ENCODE data around the gene RAB4B. TPM values are rescaled to one million over a fixed set of nuclear protein-coding genes. Genes with fewer than 3 reads are reported as not detected.

Gene RAB4B
- total RNA-seq, 1 experiment from 2014 or later = 29.7 TPM

DNA sequence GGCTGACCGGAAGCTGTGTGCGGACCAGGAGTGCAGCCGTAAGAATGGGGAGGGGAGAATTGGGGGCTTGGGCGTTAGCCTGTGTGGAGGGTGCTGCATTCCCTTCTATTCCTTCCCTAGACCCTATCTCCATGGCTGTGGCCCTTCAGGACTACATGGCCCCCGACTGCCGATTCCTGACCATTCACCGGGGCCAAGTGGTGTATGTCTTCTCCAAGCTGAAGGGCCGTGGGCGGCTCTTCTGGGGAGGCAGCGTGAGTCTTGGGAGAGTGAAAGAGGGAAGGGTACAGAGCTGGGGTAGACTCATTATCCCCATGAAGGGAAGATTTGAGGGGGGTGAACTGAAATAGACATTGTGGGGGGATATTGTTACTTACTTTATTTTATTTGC lies 2.4 kb upstream of the RAB4B start:
- H3K4me3 Mint-ChIP-seq = no peak overlapping the region
- TF ChIP-seq FOXP1 (CRISPR knock-in tag; IDR thresholded peaks at IDR 0.05; ENCODE audit: borderline replicate concordance) = no peak
- TF ChIP-seq, protein P1, sequence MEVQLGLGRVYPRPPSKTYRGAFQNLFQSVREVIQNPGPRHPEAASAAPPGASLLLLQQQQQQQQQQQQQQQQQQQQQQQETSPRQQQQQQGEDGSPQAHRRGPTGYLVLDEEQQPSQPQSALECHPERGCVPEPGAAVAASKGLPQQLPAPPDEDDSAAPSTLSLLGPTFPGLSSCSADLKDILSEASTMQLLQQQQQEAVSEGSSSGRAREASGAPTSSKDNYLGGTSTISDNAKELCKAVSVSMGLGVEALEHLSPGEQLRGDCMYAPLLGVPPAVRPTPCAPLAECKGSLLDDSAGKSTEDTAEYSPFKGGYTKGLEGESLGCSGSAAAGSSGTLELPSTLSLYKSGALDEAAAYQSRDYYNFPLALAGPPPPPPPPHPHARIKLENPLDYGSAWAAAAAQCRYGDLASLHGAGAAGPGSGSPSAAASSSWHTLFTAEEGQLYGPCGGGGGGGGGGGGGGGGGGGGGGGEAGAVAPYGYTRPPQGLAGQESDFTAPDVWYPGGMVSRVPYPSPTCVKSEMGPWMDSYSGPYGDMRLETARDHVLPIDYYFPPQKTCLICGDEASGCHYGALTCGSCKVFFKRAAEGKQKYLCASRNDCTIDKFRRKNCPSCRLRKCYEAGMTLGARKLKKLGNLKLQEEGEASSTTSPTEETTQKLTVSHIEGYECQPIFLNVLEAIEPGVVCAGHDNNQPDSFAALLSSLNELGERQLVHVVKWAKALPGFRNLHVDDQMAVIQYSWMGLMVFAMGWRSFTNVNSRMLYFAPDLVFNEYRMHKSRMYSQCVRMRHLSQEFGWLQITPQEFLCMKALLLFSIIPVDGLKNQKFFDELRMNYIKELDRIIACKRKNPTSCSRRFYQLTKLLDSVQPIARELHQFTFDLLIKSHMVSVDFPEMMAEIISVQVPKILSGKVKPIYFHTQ (CRISPR knock-in tag; IDR thresholded peaks at IDR 0.05) = no peak
- TF ChIP-seq, protein P2, sequence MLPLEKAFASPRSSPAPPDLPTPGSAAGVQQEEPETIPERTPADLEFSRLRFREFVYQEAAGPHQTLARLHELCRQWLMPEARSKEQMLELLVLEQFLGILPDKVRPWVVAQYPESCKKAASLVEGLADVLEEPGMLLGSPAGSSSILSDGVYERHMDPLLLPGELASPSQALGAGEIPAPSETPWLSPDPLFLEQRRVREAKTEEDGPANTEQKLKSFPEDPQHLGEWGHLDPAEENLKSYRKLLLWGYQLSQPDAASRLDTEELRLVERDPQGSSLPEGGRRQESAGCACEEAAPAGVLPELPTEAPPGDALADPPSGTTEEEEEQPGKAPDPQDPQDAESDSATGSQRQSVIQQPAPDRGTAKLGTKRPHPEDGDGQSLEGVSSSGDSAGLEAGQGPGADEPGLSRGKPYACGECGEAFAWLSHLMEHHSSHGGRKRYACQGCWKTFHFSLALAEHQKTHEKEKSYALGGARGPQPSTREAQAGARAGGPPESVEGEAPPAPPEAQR (CRISPR knock-in tag; IDR thresholded peaks at IDR 0.05) = no peak
- TF ChIP-seq, protein P3, sequence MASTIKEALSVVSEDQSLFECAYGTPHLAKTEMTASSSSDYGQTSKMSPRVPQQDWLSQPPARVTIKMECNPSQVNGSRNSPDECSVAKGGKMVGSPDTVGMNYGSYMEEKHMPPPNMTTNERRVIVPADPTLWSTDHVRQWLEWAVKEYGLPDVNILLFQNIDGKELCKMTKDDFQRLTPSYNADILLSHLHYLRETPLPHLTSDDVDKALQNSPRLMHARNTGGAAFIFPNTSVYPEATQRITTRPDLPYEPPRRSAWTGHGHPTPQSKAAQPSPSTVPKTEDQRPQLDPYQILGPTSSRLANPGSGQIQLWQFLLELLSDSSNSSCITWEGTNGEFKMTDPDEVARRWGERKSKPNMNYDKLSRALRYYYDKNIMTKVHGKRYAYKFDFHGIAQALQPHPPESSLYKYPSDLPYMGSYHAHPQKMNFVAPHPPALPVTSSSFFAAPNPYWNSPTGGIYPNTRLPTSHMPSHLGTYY (CRISPR knock-in tag; IDR thresholded peaks at IDR 0.05) = no peak
- TF ChIP-seq, protein P4, sequence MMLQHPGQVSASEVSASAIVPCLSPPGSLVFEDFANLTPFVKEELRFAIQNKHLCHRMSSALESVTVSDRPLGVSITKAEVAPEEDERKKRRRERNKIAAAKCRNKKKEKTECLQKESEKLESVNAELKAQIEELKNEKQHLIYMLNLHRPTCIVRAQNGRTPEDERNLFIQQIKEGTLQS (CRISPR knock-in tag; conservative IDR thresholded peaks at IDR 0.05) = no peak
- TF ChIP-seq, protein P5, sequence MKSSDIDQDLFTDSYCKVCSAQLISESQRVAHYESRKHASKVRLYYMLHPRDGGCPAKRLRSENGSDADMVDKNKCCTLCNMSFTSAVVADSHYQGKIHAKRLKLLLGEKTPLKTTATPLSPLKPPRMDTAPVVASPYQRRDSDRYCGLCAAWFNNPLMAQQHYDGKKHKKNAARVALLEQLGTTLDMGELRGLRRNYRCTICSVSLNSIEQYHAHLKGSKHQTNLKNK (CRISPR knock-in tag; IDR thresholded peaks at IDR 0.05) = no peak
- no peak for TF ChIP-seq SOX15 (CRISPR knock-in tag; IDR thresholded peaks at IDR 0.05)
- no peak for TF ChIP-seq CREB1 (CRISPR knock-in tag; IDR thresholded peaks at IDR 0.05)
- TF ChIP-seq OVOL2 (CRISPR knock-in tag; IDR thresholded peaks at IDR 0.05; ENCODE audit: borderline replicate concordance) = no peak
- no peak for TF ChIP-seq ZNF232 (CRISPR knock-in tag; IDR thresholded peaks at IDR 0.05)

DNA sequence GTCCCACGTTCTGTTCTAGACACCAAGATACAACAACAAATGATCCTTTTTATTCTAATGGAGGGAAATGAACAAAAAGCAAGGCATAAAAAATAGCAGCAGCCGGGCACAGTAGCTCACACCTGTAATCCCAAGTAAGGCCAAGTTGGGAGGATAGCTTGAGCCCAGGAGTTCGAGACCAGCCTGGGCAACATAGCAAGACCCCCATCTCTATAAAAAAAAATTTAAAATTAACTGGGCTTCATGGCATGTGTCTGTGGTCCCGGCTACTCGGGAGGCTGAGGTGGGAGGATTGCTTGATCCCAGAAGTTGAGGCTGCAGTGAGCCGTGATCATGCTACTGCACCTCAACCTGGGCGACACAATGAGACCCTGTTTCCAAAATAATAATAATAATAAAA lies 1.7 kb upstream of the RAB4B start:
- peaks cover 7% of the 10 kb centered on the region for H3K9me3 Mint-ChIP-seq
- no peak for ATAC-seq
- no peak overlapping the region for H3K27ac Mint-ChIP-seq
- H3K36me3 Mint-ChIP-seq = no peaks in the 10 kb centered on the region
- CTCF ChIA-PET = interaction anchor here (1.1 to 4.7 kb wide), 5 partner anchors 22 to 114 kb away, joined by 3 to 71 read pairs (median 20); partner anchors contain the start of gene EGLN2
- H3K4me3 Mint-ChIP-seq = no peak overlapping the region
- H3K4me1 Mint-ChIP-seq = peaks cover 27% of the 10 kb centered on the region
- no peaks in the 10 kb centered on the region for H3K27me3 Mint-ChIP-seq (ENCODE audit: low read depth)
- no peak for DNase-seq (ENCODE audit: low spot score)
- POLR2A ChIA-PET = interaction anchor here (0.5 to 3.2 kb wide), 3 partner anchors 22 to 368 kb away, joined by 5 to 48 read pairs (median 34); partner anchors contain the start of genes ACTMAP, EGLN2 and SNRPA
- TF ChIP-seq RORB (CRISPR knock-in tag; IDR thresholded peaks at IDR 0.05) = no peak
- no peak for TF ChIP-seq MYBL2 (CRISPR knock-in tag; IDR thresholded peaks at IDR 0.05)
- no peak for TF ChIP-seq MXD4 (CRISPR knock-in tag; IDR thresholded peaks at IDR 0.05; ENCODE audit: borderline replicate concordance)
- TF ChIP-seq SOX15 (CRISPR knock-in tag; IDR thresholded peaks at IDR 0.05) = no peak
- TF ChIP-seq, protein P6, sequence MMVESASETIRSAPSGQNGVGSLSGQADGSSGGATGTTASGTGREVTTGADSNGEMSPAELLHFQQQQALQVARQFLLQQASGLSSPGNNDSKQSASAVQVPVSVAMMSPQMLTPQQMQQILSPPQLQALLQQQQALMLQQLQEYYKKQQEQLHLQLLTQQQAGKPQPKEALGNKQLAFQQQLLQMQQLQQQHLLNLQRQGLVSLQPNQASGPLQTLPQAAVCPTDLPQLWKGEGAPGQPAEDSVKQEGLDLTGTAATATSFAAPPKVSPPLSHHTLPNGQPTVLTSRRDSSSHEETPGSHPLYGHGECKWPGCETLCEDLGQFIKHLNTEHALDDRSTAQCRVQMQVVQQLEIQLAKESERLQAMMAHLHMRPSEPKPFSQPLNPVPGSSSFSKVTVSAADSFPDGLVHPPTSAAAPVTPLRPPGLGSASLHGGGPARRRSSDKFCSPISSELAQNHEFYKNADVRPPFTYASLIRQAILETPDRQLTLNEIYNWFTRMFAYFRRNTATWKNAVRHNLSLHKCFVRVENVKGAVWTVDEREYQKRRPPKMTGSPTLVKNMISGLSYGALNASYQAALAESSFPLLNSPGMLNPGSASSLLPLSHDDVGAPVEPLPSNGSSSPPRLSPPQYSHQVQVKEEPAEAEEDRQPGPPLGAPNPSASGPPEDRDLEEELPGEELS (CRISPR knock-in tag; IDR thresholded peaks at IDR 0.05) = no peak
- TF ChIP-seq, protein P7, sequence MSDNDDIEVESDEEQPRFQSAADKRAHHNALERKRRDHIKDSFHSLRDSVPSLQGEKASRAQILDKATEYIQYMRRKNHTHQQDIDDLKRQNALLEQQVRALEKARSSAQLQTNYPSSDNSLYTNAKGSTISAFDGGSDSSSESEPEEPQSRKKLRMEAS (CRISPR knock-in tag; IDR thresholded peaks at IDR 0.05) = no peak
- TF ChIP-seq, protein P8, sequence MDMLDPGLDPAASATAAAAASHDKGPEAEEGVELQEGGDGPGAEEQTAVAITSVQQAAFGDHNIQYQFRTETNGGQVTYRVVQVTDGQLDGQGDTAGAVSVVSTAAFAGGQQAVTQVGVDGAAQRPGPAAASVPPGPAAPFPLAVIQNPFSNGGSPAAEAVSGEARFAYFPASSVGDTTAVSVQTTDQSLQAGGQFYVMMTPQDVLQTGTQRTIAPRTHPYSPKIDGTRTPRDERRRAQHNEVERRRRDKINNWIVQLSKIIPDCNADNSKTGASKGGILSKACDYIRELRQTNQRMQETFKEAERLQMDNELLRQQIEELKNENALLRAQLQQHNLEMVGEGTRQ (CRISPR knock-in tag; IDR thresholded peaks at IDR 0.05) = no peak
- TF ChIP-seq ELF4 (CRISPR knock-in tag; IDR thresholded peaks at IDR 0.05; ENCODE audit: low read depth) = no peak
- no peak for TF ChIP-seq FOXJ3 (CRISPR knock-in tag; IDR thresholded peaks at IDR 0.05; ENCODE audit: borderline replicate concordance)
- TF ChIP-seq, protein P9, sequence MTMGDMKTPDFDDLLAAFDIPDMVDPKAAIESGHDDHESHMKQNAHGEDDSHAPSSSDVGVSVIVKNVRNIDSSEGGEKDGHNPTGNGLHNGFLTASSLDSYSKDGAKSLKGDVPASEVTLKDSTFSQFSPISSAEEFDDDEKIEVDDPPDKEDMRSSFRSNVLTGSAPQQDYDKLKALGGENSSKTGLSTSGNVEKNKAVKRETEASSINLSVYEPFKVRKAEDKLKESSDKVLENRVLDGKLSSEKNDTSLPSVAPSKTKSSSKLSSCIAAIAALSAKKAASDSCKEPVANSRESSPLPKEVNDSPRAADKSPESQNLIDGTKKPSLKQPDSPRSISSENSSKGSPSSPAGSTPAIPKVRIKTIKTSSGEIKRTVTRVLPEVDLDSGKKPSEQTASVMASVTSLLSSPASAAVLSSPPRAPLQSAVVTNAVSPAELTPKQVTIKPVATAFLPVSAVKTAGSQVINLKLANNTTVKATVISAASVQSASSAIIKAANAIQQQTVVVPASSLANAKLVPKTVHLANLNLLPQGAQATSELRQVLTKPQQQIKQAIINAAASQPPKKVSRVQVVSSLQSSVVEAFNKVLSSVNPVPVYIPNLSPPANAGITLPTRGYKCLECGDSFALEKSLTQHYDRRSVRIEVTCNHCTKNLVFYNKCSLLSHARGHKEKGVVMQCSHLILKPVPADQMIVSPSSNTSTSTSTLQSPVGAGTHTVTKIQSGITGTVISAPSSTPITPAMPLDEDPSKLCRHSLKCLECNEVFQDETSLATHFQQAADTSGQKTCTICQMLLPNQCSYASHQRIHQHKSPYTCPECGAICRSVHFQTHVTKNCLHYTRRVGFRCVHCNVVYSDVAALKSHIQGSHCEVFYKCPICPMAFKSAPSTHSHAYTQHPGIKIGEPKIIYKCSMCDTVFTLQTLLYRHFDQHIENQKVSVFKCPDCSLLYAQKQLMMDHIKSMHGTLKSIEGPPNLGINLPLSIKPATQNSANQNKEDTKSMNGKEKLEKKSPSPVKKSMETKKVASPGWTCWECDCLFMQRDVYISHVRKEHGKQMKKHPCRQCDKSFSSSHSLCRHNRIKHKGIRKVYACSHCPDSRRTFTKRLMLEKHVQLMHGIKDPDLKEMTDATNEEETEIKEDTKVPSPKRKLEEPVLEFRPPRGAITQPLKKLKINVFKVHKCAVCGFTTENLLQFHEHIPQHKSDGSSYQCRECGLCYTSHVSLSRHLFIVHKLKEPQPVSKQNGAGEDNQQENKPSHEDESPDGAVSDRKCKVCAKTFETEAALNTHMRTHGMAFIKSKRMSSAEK (CRISPR knock-in tag; IDR thresholded peaks at IDR 0.05; ENCODE audit: borderline replicate concordance) = no peak

More for the DNA sequence above, 2.4 kb upstream of the RAB4B start:
- no peak for DNase-seq (ENCODE audit: low spot score)
- Mint-ChIP-seq H3K27ac (peak overlapping the region; percentile 68; the same call in 1 of the 2 replicates), H3K27me3 (ENCODE audit: low read depth) (no peaks in the 10 kb centered on the region), H3K4me1 (peaks cover 27% of the 10 kb centered on the region), H3K36me3 (peaks cover 5% of the 10 kb centered on the region), H3K9me3 (peaks cover 14% of the 10 kb centered on the region)
- ChIA-PET CTCF (interaction anchor here (1.1 to 4.7 kb wide), 2 partner anchors 23 to 30 kb away, joined by 3 to 71 read pairs; partner anchors contain the start of gene EGLN2), POLR2A (no interaction called here)
- no peak for ATAC-seq
